ENCODE data around the gene ENOX1. TPM values are rescaled to one million over a fixed set of nuclear protein-coding genes. Genes with fewer than 3 reads are reported as not detected.

ENOX1 gene
- total RNA-seq, 2 donors from 2014 or later, result 0.22 to 1.4 TPM

DNA sequence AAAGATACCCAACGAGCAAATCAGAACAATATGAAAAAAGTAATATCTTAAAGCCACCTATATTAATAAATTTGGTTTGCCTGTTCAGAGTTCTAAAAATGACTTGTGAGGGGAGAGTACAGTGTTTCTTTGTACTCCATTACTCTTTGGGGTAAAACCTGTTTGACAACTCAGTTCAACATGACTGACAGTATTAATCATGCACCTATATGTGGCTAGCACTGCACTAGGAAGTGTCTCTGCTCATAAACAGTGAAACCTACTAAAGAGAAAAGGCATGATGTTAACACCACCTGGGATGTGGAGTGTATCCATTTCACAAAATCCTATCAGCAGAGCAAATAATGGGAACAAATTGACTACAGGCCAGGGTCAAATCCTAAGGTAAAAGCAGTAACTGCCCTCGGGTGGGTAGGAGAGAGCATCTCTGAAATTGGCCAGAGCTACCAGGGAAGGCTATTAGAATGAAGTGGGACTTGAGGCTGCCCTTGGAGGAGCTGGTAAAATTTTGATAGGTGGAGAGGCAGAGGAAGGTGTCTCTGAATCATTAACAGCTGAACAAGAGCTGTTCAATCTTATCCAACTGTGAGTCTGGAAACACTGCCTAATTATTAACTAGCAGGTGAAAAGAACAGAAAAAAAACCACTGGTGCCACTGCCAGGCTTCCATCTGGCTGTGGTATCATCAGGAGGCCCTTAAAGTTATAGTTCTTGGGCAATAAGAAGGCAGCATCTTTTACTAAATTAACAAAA is 398.3 kb downstream of the ENOX1 start:
- DNase-seq, result no peak
- H3K9me3 ChIP-seq, result no peaks in the 10 kb centered on the region

GRCh38 chr13:43387880-43388279 is 398.9 kb downstream of the ENOX1 start:
- no peak for TF ChIP-seq CTCF (IDR thresholded peaks at IDR 0.05)
- Histone ChIP-seq H3K4me1 (no peaks in the 10 kb centered on the region), H3K9ac (ENCODE audit: low read depth in 2 of 2, low read length in 2 of 2) (no peak overlapping the region), H3K4me3 (no peak overlapping the region), H3K27me3 (no peaks in the 10 kb centered on the region), H3K36me3 (no peaks in the 10 kb centered on the region), H3K27ac (no peak overlapping the region), H3K9me3 (no peaks in the 10 kb centered on the region)
- no peak for DNase-seq
- intact Hi-C loops (cut with DNase I), result no loop called here

More for the DNA sequence above, 398.3 kb downstream of the ENOX1 start:
- Histone ChIP-seq H3K27me3 (no peaks in the 10 kb centered on the region), H3K36me3 (no peaks in the 10 kb centered on the region), H3K4me1 (no peaks in the 10 kb centered on the region), H3K27ac (no peak overlapping the region), H3K9ac (ENCODE audit: low read depth in 2 of 2, low read length in 2 of 2) (no peak overlapping the region), H3K4me3 (no peak overlapping the region)
- TF ChIP-seq CTCF (IDR thresholded peaks at IDR 0.05), result no peak
- intact Hi-C loops (cut with DNase I), result no loop called here

DNA sequence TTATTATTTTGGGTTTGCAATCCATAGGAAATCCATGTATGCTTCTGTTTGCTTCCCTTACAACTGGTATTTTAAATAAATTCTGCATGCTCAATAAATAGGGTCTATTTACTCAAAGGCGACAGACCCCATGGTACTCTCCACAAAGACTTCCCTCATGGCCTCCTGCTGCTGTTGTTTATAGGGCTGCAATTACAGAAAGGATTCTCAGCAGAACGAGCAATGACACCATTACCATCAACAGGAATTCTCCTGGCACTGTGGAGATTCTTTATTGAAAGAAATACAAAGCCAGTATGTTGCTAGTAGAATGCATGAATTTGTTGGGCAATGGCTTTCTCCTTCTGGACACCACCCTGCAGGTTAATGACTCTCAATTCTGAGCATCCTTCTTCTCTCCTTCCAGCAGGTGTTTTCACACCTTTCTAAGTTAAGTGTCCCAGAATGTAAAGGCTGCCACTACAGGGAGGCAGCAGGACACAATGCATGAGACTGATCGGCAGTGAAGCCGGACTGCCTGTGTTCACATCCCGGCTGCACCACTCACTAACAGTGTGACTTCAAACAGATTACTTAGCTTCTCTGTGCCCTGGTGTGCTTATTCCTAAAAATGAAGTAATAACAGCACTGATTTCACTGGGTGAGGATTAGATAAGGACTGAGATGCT is 403.1 kb downstream of the ENOX1 start:
- H3K4me1 ChIP-seq, result no peaks in the 10 kb centered on the region
- H3K36me3 ChIP-seq, result no peaks in the 10 kb centered on the region
- no peak overlapping the region for H3K9ac ChIP-seq (ENCODE audit: low read depth in 2 of 2, low read length in 2 of 2)
- TF ChIP-seq CTCF (IDR thresholded peaks at IDR 0.05), result no peak
- H3K27me3 ChIP-seq, result no peaks in the 10 kb centered on the region
- intact Hi-C loops (cut with DNase I), result no loop called here
- no peak overlapping the region for H3K4me3 ChIP-seq
- H3K27ac ChIP-seq, result no peak overlapping the region
- H3K9me3 ChIP-seq, result no peaks in the 10 kb centered on the region
- DNase-seq, result no peak

- Histone ChIP-seq H3K27ac (no peak overlapping the region), H3K9ac (ENCODE audit: low read depth in 2 of 2, low read length in 2 of 2) (no peak overlapping the region), H3K4me1 (no peaks in the 10 kb centered on the region), H3K36me3 (no peaks in the 10 kb centered on the region), H3K27me3 (no peaks in the 10 kb centered on the region), H3K4me3 (no peak overlapping the region), H3K9me3 (no peaks in the 10 kb centered on the region)
- DNase-seq, result no peak
- intact Hi-C loops (cut with DNase I), result no loop called here
- TF ChIP-seq CTCF (IDR thresholded peaks at IDR 0.05), result no peak
These were observed 407.0 kb downstream of the ENOX1 start for GRCh38 chr13:43379738-43380137.

DNA sequence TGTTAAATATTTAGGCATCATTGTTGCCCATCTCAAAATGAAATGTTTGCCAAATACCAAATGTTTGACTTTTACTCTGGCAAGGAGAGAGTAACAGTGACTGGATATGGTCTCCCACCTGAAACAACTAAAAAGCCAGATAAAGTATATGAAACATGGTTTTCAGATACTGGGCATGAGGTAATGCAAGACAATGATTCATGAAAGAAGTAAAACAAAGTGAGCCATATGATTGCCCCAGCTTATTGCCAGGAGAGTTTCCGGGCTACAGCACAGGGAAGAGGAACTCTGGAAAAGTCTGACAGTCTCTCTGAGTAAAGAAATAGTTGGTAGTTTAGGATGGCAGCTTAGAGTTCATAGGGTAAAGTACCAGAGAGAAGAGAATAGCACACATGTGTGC is 408.8 kb downstream of the ENOX1 start:
- DNase-seq, result no peak
- H3K36me3 ChIP-seq, result no peaks in the 10 kb centered on the region
- H3K27ac ChIP-seq, result no peak overlapping the region
- TF ChIP-seq CTCF (IDR thresholded peaks at IDR 0.05), result no peak
- intact Hi-C loops (cut with DNase I), result no loop called here
- no peaks in the 10 kb centered on the region for H3K27me3 ChIP-seq
- no peak overlapping the region for H3K4me3 ChIP-seq
- no peaks in the 10 kb centered on the region for H3K4me1 ChIP-seq
- no peak overlapping the region for H3K9ac ChIP-seq (ENCODE audit: low read depth in 2 of 2, low read length in 2 of 2)
- H3K9me3 ChIP-seq, result no peaks in the 10 kb centered on the region

Measured in colonic mucosa (tissue), 4 donors.